HUES6 (cell line): ENCODE measurements around the gene KRTAP5-5.
"Not testable (repeated sequence)": the region's sequence is repeated elsewhere in the genome, so short reads cannot be mapped to it uniquely, and the experiment has no call there.

Source experiments
- H3K27ac ChIP-seq: 2 replicates; pipeline ENCODE4 v1.7.0; 2013; ENCODE audit warnings: low read depth, mild to moderate bottlenecking, low read length, inconsistent platforms
- H3K27me3 ChIP-seq: 2 replicates; pipeline ENCODE4 v1.6.1; 2013; ENCODE audit warnings: low read length; ENCODE audit not compliant: control insufficient read depth, insufficient read depth
- H3K36me3 ChIP-seq: 2 replicates; pipeline ENCODE4 v1.6.1; 2013; ENCODE audit warnings: low read length; ENCODE audit not compliant: control insufficient read depth, insufficient read depth
- H3K4me1 ChIP-seq: 2 replicates; pipeline ENCODE4 v1.6.1; 2013; ENCODE audit warnings: low read length; ENCODE audit not compliant: control insufficient read depth, insufficient read depth
- H3K4me3 ChIP-seq: 2 replicates; pipeline ENCODE4 v1.5.1; 2013; ENCODE audit warnings: low read depth, low read length
- H3K9ac ChIP-seq: one replicate; pipeline ENCODE4 v1.6.1; 2013; ENCODE audit warnings: mild to moderate bottlenecking, low read length
- H3K9me3 ChIP-seq: 2 replicates; pipeline ENCODE4 v1.6.1; 2013; ENCODE audit warnings: low read depth, low read length; ENCODE audit not compliant: control insufficient read depth, insufficient read depth

KRTAP5-5 gene

DNA sequence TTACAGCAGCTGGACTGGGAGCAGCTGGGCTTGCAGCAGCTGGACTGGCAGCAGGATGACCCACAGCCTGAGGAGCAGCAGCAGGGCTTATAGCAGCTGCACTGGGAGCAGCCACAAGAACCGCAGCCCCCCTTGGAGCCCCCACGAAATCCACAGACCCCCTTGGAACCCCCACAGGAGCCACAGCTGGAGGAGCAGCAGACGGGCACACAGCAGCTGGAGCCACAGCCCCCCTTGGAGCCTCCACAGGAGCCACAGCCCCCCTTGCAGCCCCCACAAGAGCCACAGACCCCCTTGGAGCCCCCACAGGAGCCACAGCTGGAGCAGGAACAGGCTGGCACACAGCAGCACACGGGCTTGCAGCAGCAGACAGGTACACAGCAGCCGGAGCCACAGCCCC is 21.7 kb upstream of the KRTAP5-5 start:
- H3K4me3 ChIP-seq, H3K4me1 ChIP-seq, H3K36me3 ChIP-seq, H3K27ac ChIP-seq, H3K9me3 ChIP-seq, H3K9ac ChIP-seq: not testable (repeated sequence)
- peaks cover 19% of the 10 kb centered on the region for H3K27me3 ChIP-seq

DNA sequence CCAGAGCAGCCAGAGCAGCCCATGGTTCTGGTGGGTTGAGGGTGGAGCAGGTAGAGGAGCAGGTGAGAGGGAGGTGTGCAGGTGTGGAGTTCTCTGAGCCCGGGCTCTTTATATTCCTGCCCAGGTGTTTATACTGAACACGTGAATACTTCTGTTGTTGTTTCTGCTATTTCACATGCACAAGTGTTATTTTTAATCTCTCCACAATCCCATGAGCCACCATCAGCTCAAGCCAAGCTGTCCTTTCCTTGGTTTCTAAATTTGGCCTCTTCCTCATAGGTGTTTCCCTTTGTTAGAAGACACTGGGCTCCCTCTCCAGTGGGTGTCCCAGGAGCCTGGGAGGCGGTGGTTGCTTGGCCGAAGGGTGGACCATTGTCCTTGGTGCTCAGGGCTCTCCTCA is 21.2 kb upstream of the KRTAP5-5 start, which contains the start of gene KRTAP5-3:
KRTAP5-3 (minus strand) TSS at position 101 of the 400 bp plus-strand sequence; CDS start at position 23, 78 bp downstream.
- Histone ChIP-seq H3K27me3 (peaks cover 19% of the 10 kb centered on the region), H3K9ac (no peak within 1 kb of the TSS), H3K27ac (no peak within 1 kb of the TSS), H3K36me3 (no peaks in the 10 kb centered on the region), H3K4me3 (no peak within 1 kb of the TSS), H3K9me3 (peaks cover 8% of the 10 kb centered on the region), H3K4me1 (peaks cover 10% of the 10 kb centered on the region; the same call in 1 of the 2 replicates)

DNA sequence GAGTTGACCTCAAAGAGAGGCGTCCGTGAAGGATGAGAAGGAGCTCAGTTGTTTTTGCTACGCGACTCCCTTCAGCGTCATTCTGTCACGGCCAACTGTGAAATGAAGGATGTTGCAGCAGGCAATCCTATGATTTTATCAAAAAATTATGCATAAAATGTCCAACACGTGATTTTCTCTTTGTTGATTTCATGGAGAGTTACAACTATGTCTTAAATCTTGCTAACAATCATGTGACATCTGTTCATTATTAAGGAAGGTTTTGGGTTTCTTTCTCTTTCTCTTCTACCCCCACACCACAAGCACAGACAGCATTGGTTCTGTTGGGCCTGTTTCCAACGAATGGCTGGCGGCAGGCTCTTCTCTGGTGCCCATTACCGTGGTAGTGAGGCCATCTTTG is 11.3 kb upstream of the KRTAP5-5 start:
- H3K27ac ChIP-seq: no peak overlapping the region
- peaks cover 11% of the 10 kb centered on the region; the same call in 1 of the 2 replicates for H3K27me3 ChIP-seq
- H3K9ac ChIP-seq: no peak overlapping the region
- peaks cover 6% of the 10 kb centered on the region; the same call in 1 of the 2 replicates for H3K9me3 ChIP-seq
- no peaks in the 10 kb centered on the region for H3K4me1 ChIP-seq
- no peaks in the 10 kb centered on the region for H3K36me3 ChIP-seq
- H3K4me3 ChIP-seq: no peak overlapping the region

DNA sequence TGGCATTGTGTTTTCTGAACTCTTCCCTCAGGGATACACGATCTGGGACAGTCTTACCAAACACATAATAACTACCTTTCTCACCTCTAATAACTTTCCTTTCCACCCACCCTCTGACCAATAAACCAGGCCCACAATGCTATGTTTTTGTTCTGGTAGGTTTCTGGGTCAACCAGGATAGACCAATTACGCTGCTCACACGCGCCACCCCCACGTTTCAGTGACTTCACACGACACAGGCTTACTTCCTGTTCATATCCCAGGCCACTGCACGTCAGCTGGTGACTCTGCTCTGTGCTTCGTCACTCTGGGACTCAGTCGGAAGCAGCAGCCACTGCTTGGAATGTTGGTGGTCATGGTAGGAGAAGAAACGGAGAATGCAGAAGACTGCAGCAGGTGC is 10.1 kb upstream of the KRTAP5-5 start:
- no peaks in the 10 kb centered on the region for H3K4me1 ChIP-seq
- H3K9me3 ChIP-seq: peaks cover 6% of the 10 kb centered on the region; the same call in 1 of the 2 replicates
- H3K27me3 ChIP-seq: peaks cover 11% of the 10 kb centered on the region; the same call in 1 of the 2 replicates
- no peaks in the 10 kb centered on the region for H3K36me3 ChIP-seq
- H3K4me3 ChIP-seq: no peak overlapping the region
- H3K9ac ChIP-seq: no peak overlapping the region
- H3K27ac ChIP-seq: no peak overlapping the region

DNA sequence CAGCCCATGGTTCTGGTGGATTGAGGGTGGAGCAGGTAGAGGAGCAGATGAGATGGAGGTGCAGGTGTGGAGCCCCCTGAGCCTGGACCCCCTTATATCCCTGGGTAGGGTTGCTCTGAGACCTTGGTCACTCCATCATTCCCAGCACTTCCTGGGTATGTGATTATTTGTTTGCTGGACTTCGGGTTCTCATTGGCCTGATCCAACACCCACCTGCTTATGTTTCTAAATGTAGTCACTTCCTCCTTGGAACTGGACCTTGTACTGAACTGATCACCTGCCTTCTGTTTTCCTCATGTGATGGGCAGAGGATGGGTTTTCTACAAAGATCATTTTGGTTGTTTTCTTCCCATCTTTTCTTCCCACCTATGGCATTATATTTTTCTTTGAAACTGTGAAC is 7.5 kb upstream of the KRTAP5-5 start, which contains the start of gene KRTAP5-4:
KRTAP5-4 (minus strand) TSS at position 53 of the 400 bp plus-strand sequence; CDS start at position 8, 45 bp downstream.
- Histone ChIP-seq H3K27me3 (peaks cover 10% of the 10 kb centered on the region), H3K4me1 (no peaks in the 10 kb centered on the region), H3K36me3 (no peaks in the 10 kb centered on the region), H3K9me3 (peaks cover 4% of the 10 kb centered on the region; the same call in 1 of the 2 replicates), H3K27ac (no peak within 1 kb of the TSS), H3K9ac (no peak within 1 kb of the TSS), H3K4me3 (no peak within 1 kb of the TSS)

DNA sequence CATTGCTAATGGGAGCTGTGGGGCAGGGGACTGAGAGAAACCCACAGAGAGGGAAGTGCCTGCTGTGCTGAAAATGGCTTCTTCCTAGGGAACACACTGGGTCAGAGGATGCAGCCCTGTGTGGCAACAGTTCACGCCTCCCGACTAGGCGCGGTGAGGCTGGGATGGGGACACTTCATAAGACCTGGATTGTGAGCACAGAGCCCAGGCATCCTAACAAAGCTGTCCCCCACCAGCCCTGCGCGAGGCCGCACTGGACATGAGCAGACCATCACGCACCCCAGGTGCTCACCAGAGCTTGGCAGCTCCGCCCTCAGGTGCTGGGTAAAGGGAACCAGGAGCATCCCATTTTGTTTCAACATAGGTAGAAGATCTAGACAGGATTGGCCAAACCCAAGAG is 5.9 kb upstream of the KRTAP5-5 start:
- Histone ChIP-seq H3K4me3 (no peak overlapping the region), H3K4me1 (no peaks in the 10 kb centered on the region), H3K36me3 (no peaks in the 10 kb centered on the region), H3K9ac (no peak overlapping the region), H3K27me3 (peaks cover 20% of the 10 kb centered on the region), H3K9me3 (no peaks in the 10 kb centered on the region), H3K27ac (no peak overlapping the region)

DNA sequence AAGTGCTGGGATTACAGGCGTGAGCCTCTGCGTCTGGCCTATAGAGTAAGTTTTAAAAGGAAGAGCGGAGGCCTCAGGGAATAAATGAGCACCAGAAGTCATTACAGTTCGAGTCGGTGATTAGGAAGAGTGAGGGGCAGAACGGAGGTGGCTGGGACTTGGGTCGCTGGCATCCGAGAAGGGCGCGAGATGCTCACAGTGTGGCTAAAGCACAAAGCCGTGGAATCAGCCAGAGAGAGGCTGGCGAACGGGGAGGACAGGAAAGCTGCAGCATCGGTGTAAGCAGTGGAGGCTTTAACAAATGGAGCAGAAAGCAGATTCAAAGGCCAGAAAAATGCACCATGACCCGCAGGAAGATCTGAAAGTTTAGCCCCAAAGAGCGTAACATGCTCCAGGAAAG is 5.0 kb upstream of the KRTAP5-5 start:
- Histone ChIP-seq H3K27ac (no peak overlapping the region), H3K4me1 (no peaks in the 10 kb centered on the region), H3K27me3 (peaks cover 26% of the 10 kb centered on the region)

DNA sequence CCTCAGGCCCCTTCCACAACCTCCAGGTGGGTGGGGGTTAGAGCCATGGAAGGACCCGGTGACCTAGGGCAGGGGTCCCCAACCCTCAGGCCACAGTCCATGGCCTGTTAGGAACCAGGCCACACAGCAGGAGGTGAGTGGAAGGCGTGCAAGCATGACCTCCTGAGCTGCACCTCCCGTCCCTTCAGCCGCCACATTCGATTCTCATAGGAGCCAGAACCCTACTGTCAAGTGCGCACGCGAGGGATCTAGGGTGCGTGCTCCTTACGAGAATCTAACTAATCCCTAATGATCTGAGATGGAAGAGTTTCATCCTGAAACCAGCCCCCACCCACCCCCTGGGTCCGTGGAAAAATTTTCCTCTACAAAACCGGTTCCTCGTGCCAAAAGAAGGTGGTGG is 4.0 kb upstream of the KRTAP5-5 start:
- Histone ChIP-seq H3K4me3 (no peak overlapping the region), H3K9ac (no peak overlapping the region), H3K9me3 (no peaks in the 10 kb centered on the region), H3K27me3 (peaks cover 29% of the 10 kb centered on the region), H3K4me1 (no peaks in the 10 kb centered on the region), H3K36me3 (no peaks in the 10 kb centered on the region), H3K27ac (no peak overlapping the region)

More for the DNA sequence above, 5.0 kb upstream of the KRTAP5-5 start:
- H3K9me3 ChIP-seq: no peaks in the 10 kb centered on the region
- no peaks in the 10 kb centered on the region for H3K36me3 ChIP-seq
- no peak overlapping the region for H3K9ac ChIP-seq
- no peak overlapping the region for H3K4me3 ChIP-seq

DNA sequence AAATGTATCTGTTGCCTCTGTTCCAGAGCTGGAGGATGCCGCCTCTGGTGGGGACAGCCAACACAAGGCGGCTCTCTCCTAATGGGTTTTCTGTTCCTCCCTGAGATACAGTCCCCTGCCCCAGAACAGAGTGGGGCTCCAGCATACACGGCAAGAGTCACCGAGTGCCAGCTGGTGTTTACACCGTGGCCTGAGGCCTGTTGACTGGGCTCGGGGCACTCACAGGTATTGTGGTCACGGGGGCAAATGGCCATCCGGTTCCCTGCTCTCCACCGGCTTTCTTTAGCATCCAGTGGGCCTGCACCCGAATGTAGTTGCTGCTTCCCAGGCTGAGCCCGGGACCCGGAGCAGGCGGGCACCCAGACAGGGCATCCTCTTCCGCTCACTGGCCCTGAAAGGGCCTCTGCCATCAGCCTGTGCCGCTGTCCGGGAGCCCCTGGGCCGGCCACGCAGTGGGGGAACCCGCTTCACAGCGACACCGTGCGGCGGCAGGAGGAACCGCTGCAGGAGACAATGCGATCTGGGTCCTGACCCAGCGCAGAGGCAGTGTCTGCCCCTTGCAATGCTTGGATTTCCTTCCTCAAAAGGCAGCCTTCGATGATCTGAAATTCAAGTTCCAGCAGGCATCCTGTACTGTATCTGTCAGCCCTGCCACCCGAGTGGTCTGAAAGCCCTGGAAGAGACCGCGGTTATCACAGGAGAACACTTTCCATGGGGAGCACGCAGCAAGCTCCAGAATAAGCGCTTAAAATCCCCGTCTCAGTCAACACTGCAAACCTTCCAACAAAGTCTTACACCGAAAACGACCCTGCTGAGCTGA is 859 bp upstream of the KRTAP5-5 start:
- Histone ChIP-seq H3K9ac (no peak overlapping the region), H3K27me3 (peaks cover 37% of the 10 kb centered on the region), H3K36me3 (no peaks in the 10 kb centered on the region), H3K27ac (no peak overlapping the region), H3K4me1 (no peaks in the 10 kb centered on the region), H3K4me3 (no peak overlapping the region), H3K9me3 (no peaks in the 10 kb centered on the region)

DNA sequence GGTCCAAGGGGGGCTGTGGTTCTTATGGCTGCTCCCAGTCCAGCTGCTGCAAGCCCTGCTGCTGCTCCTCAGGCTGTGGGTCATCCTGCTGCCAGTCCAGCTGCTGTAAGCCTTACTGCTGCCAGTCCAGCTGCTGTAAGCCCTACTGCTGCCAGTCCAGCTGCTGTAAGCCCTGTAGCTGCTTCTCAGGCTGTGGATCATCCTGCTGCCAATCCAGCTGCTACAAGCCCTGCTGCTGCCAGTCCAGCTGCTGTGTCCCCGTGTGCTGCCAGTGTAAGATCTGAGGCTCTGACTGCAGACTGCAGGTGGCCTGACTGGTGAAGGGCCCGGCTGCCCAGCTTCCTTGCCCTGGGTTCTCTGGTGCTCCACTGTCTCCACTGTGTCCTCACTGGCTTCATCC is 696 bp downstream of the KRTAP5-5 start:
- Histone ChIP-seq H3K4me1 (no peaks in the 10 kb centered on the region), H3K27me3 (peaks cover 37% of the 10 kb centered on the region), H3K36me3 (no peaks in the 10 kb centered on the region), H3K9ac (no peak overlapping the region), H3K27ac (no peak overlapping the region), H3K9me3 (no peaks in the 10 kb centered on the region), H3K4me3 (no peak overlapping the region)

DNA sequence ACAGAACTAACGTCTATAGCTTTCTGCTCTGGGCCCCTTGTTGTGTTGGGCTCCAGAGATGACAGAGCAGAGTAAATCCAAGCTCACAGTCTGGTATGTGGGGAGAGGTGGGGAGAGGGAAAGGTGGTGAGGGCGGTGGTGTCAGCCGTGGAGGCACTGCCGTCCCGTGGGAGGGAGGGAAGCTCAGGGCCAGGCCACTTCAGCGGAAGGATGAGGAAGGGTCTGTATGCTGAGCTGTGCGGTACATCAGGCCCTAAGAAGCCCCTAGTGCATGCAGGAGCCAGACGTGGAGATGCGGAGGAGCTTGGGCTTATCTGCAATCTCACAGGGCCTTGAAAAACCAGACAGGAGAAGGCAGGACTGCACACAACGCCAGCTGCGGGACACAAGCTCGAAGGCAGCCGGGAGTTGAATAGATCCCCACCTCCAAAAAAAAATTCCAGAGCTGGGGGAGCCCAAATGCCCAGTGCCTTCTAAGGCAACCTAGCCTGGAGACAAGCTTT is 1.5 kb downstream of the KRTAP5-5 start:
- no peak overlapping the region for H3K9ac ChIP-seq
- no peaks in the 10 kb centered on the region for H3K9me3 ChIP-seq
- H3K4me1 ChIP-seq: no peaks in the 10 kb centered on the region
- H3K4me3 ChIP-seq: no peak overlapping the region
- no peak overlapping the region for H3K27ac ChIP-seq
- peaks cover 34% of the 10 kb centered on the region for H3K27me3 ChIP-seq
- no peaks in the 10 kb centered on the region for H3K36me3 ChIP-seq
